Stomach (tissue), 9 donors: ENCODE data around the gene NAA38. TPM values are rescaled to one million over a fixed set of nuclear protein-coding genes. Genes with fewer than 3 reads are reported as not detected.

Experiments
- DNase-seq, 2 donors: peaks; one replicate each; pipeline versions ENCODE4 v3.0.0 to v3.0.0-alpha.2; 2013 to 2019
- H3K27ac ChIP-seq, 5 donors: fragments of 200-600 bp in 4 of 5; sonication (generic) in 4 of 5; one replicate each; pipeline ENCODE4 v1.5.1; 2013 to 2019; ENCODE audit warnings: mild to moderate bottlenecking in 1 of 5, moderate library complexity in 1 of 5
- H3K27me3 ChIP-seq, 3 donors: fragments of 200-600 bp; sonication (generic); one replicate each; pipeline ENCODE4 v1.5.1; 2017 to 2019; ENCODE audit warnings: mixed run types in 1 of 3
- H3K36me3 ChIP-seq, 4 donors: fragments of 200-600 bp; sonication (generic); 1 replicate in 3 of 4; 2 replicates in 1 of 4; pipeline ENCODE4 v1.5.1; 2016 to 2019
- H3K4me1 ChIP-seq, 4 donors: fragments of 200-600 bp; sonication (generic); one replicate each; pipeline ENCODE4 v1.5.1; 2016 to 2019
- H3K4me3 ChIP-seq, 4 donors: fragments of 200-600 bp; sonication (generic) in 3 of 4; one replicate each; pipeline ENCODE4 v1.5.1; 2016 to 2019; ENCODE audit warnings: mild to moderate bottlenecking in 1 of 4
- H3K9me3 ChIP-seq, 4 donors: fragments of 200-600 bp; sonication (generic); one replicate each; pipeline ENCODE4 v1.5.1; 2016 to 2019
- CTCF ChIP-seq, 7 experiments: fragments of 450-650 bp in 4 of 7; fragments of 200-600 bp in 3 of 7; sonication (generic) in 3 of 7; IDR thresholded peaks; one replicate each; pipeline ENCODE4 v1.5.1; 2016 to 2019; ENCODE audit warnings: antibody characterized with exemption in 7 of 7, control low read depth in 2 of 7, mild to moderate bottlenecking in 1 of 7
- EP300 ChIP-seq: sonication (generic); formaldehyde crosslinking; IDR thresholded peaks from one replicate; pipeline ENCODE4 v1.6.1; 2017; ENCODE audit warnings: antibody characterized with exemption
- POLR2A ChIP-seq, 4 donors: fragments of 450-650 bp; IDR thresholded peaks; one replicate each; pipeline ENCODE4 v1.6.1; 2016; ENCODE audit warnings: antibody characterized with exemption in 4 of 4, control low read depth in 2 of 4, mild to moderate bottlenecking in 1 of 4, moderate library complexity in 1 of 4
- POLR2AphosphoS5 ChIP-seq, 3 donors: sonication (generic); formaldehyde crosslinking; IDR thresholded peaks; one replicate each; pipeline ENCODE4 v1.6.1; 2016; ENCODE audit warnings: antibody characterized with exemption in 3 of 3
- WGBS, 5 donors: extraction: QIAGEN DNeasy Blood & Tissue Kit in 3 of 5; methylation state at CpG; one replicate each; pipeline versions ENCODE4 v1.1.5 to v1.1.7; 2013 to 2018; 5-methylcytosine and 5-hydroxymethylcytosine counted together
- intact Hi-C: fragments of 100-400 bp; cut with DNase I; formaldehyde crosslinking; loops from one replicate; pipeline ENCODE4 v1.15.1; 2023; ENCODE audit warnings: low total_unique reads
- polyA plus RNA-seq, 3 donors: library from polyadenylated mRNA; stranded (reverse); fragments of 200-250 nt; gene quantifications; one replicate each; pipeline ENCODE4 v1.2.3, GENCODE V29; 2013
- total RNA-seq, 5 donors: library from RNA; depleted of rRNA; stranded (reverse); fragments of >200 nt; gene quantifications; one replicate each; pipeline versions ENCODE4 v1.1.0 to v1.2.3, GENCODE V29; 2014 to 2016
- donor health status: healthy with polysubstance abuse.
- donor health status: Bipolar disorder and iron deficiency.
- donor health status: healthy.

The NAA38 gene
- total and polyA plus RNA-seq, 8 donors = 42.0 to 281 (median 126) TPM

DNA sequence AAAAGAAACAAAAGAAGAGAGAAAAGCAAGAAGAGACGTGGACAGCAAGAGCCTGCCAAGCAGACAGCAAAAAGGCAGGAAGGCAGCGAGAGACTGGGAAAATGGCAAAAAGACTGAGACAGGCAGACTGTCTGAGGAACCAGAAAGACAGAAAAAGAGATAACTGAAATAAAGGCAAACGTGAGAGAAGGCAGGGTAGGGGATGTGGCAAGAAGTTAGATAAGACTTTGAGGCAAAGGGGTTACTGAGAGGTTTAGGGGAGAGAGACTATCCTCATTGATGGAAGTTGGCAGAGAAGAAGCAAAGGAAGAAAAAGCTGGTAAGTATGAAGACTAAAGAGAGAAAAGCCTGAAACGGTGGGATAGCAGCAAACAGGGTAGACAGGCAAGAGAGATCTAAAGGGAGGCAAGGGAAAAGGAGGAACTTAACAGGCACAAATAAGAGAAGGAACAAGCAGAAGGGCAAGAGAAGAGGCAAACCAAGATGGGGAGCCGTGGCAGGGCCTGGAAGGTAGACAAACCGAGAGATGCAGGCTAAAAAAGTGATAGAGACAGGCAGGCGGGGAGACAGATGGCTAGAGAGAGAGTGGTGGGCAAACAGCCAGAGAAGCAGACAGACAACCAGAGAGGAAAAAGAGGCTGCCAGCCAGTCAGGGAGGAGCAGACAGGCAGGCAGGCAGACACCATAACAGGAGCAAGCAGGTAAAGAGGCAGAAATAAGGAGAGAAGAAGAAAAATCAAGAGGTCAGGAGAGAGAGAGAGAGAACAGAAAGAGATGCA is 24.1 kb upstream of the NAA38 start:
- DNase-seq = peak in 1 of 2 donors; percentile 43
- TF ChIP-seq POLR2A (IDR thresholded peaks at IDR 0.05) (no peak), CTCF (IDR thresholded peaks at IDR 0.05) (no peak), EP300 (no peak), POLR2AphosphoS5 (IDR thresholded peaks at IDR 0.05) (no peak)
- peaks cover 4 to 41% (median 27%) of the 10 kb centered on the region in 4 donors for H3K36me3 ChIP-seq
- no peaks in the 10 kb centered on the region for H3K27me3 ChIP-seq
- intact Hi-C loops = no loop called here
- peaks cover 8 to 56% (median 39%) of the 10 kb centered on the region in 4 donors for H3K4me1 ChIP-seq
- no peak overlapping the region for H3K4me3 ChIP-seq
- H3K27ac ChIP-seq = peak overlapping the region in 2 of 5 donors; percentile 97 to 98
- no peaks in the 10 kb centered on the region for H3K9me3 ChIP-seq
- 40 to 60% (median 50%) methylated on average over 7 of the region's 7 CpGs for whole genome bisulfite sequencing, 5 donors

DNA sequence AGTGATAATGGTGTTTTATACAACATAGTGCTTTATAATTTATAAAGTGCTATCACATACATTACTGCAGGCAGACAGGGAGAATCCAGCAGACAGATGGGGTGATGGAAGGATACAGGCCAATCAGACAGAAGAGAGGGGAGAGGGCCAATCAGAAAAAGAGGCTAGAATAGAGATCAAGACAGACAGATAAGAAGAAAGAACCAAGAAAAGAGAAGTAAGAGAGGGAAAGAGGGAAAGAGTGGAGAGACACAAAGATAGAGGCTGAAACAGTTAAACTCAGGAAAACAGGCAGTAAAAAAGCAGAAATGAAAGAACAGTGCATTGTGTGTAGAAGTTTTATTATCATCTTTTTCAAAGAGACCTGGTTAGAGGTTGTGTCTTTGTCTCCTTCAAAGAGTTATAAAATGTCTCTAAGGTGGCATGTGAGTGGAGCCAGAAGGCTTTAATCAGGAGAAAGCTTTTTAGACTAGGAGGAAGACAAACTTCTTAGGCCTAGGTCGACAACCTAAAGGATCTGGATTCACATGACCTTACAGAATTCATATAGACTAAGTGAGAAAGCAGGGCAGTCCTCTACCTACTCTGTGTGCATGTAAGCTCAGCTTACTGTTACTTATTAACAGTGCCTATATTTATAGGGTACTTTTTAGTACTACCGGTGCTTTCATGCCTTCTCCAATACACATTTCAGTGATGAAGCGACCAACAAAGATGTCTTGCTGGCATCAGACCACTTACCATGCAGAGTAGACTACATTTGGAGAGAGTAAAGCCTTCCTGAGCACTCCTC is 22.9 kb upstream of the NAA38 start:
- TF ChIP-seq EP300 (no peak), POLR2A (IDR thresholded peaks at IDR 0.05) (no peak)
- Histone ChIP-seq H3K4me3 (no peak overlapping the region), H3K27ac (no peak overlapping the region), H3K4me1 (peaks cover 8 to 45% (median 28%) of the 10 kb centered on the region in 4 donors), H3K27me3 (no peaks in the 10 kb centered on the region), H3K9me3 (no peaks in the 10 kb centered on the region), H3K36me3 (peaks cover 4 to 47% (median 32%) of the 10 kb centered on the region in 4 donors)
- WGBS, 5 donors = 63 to 75% (median 66%) methylated on average over 3 of the region's 3 CpGs
- no peak for DNase-seq
- intact Hi-C loops = no loop called here

DNA sequence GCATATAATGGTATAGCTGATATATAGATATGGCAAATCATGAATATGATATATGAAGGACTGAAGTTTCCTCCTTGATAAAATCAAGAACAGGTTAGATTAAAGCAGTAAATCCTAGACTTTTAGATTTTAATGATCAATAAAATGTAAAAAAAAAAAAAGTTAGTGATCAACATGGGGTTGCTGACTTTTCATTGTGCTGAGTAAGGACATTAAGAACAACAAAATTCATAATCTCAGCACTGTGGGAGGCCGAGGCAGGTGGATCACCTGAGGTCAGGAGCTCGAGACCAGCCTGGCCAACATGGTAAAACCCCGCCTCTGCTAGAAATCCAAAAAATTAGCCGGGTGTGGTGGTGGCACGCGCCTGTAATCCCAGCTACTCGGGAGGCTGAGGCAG is 20.9 kb upstream of the NAA38 start:
- DNase-seq = no peak
- no peak overlapping the region for H3K27ac ChIP-seq

GRCh38 chr17:7875804-7876370 is 18.5 kb upstream of the NAA38 start:
- no peak for TF ChIP-seq CTCF (IDR thresholded peaks at IDR 0.05)
- no peak for TF ChIP-seq POLR2AphosphoS5 (IDR thresholded peaks at IDR 0.05)
- no peak for TF ChIP-seq POLR2A (IDR thresholded peaks at IDR 0.05)
- no peak for TF ChIP-seq EP300
- H3K4me3 ChIP-seq = no peak overlapping the region
- H3K27ac ChIP-seq = no peak overlapping the region
- H3K27me3 ChIP-seq = no peaks in the 10 kb centered on the region
- peaks cover 0 to 13% (median 1%) of the 10 kb centered on the region in 4 donors for H3K4me1 ChIP-seq
- peaks cover 4 to 60% (median 48%) of the 10 kb centered on the region in 4 donors for H3K36me3 ChIP-seq
- H3K9me3 ChIP-seq = no peaks in the 10 kb centered on the region
- intact Hi-C loops = no loop called here
- WGBS, 5 donors = 80 to 94% (median 88%) methylated on average over 2 of the region's 2 CpGs
- no peak for DNase-seq

More for the DNA sequence above, 20.9 kb upstream of the NAA38 start:
- Histone ChIP-seq H3K4me1 (peaks cover 8 to 37% (median 18%) of the 10 kb centered on the region in 4 donors), H3K9me3 (no peaks in the 10 kb centered on the region), H3K27me3 (no peaks in the 10 kb centered on the region), H3K4me3 (no peak overlapping the region), H3K36me3 (peaks cover 4 to 57% (median 46%) of the 10 kb centered on the region in 4 donors)
- intact Hi-C loops = no loop called here
- no peak for TF ChIP-seq EP300
- no peak for TF ChIP-seq POLR2AphosphoS5 (IDR thresholded peaks at IDR 0.05)
- no peak for TF ChIP-seq CTCF (IDR thresholded peaks at IDR 0.05)
- no peak for TF ChIP-seq POLR2A (IDR thresholded peaks at IDR 0.05)
- WGBS, 5 donors = 84 to 90% (median 87%) methylated on average over 7 of the region's 7 CpGs
